Activated CD8-positive, alpha-beta memory T cell treated with anti-CD3 and anti-CD28 coated beads, Interleukin-2, amount 50 U/mL, for 1 hour (primary cell): ENCODE measurements around the gene HOXA11.
A peak's percentile ranks its signal among the peaks of the same experiment; 100 is the strongest.

ENCODE experiments used
- DNase-seq: peaks from one replicate; pipeline ENCODE4 v3.0.0-alpha.2; 2020; ENCODE audit errors: extremely low read depth

HOXA11 gene

GRCh38 chr7:27205325-27206280, 20.6 kb upstream of the HOXA11 start:
- no peak for DNase-seq

- no peak for DNase-seq
Measured at GRCh38 chr7:27204851-27205322, 19.9 kb upstream of the HOXA11 start.

GRCh38 chr7:27203964-27204594, 19.0 kb upstream of the HOXA11 start:
- DNase-seq, result no peak

GRCh38 chr7:27203365-27203953, 18.4 kb upstream of the HOXA11 start:
- no peak for DNase-seq

GRCh38 chr7:27202862-27203134, 17.8 kb upstream of the HOXA11 start:
- DNase-seq, result no peak

- no peak for DNase-seq
Measured at GRCh38 chr7:27202018-27202861, 17.2 kb upstream of the HOXA11 start.

GRCh38 chr7:27201580-27202017, 16.6 kb upstream of the HOXA11 start:
- DNase-seq, result no peak

- no peak for DNase-seq
Measured at GRCh38 chr7:27200761-27201579, 15.9 kb upstream of the HOXA11 start.

GRCh38 chr7:27199849-27200760, 15.1 kb upstream of the HOXA11 start, which contains the start of gene HOXA13:
Gene HOXA13, minus strand, starts transcription at chr7:27200091. Its CDS starts 14 bp downstream, at chr7:27200077.
- DNase-seq, result no peak

- no peak for DNase-seq
Measured at GRCh38 chr7:27198871-27199801, 14.1 kb upstream of the HOXA11 start.

- DNase-seq, result no peak
Measured at GRCh38 chr7:27198138-27198841, 13.3 kb upstream of the HOXA11 start.

GRCh38 chr7:27197137-27198042, 12.4 kb upstream of the HOXA11 start:
- DNase-seq, result no peak

- DNase-seq, result peak; percentile 67
Measured at GRCh38 chr7:27196287-27196767, 11.3 kb upstream of the HOXA11 start.

GRCh38 chr7:27194686-27195379, 9.8 kb upstream of the HOXA11 start:
- DNase-seq, result no peak

GRCh38 chr7:27194002-27194352, 8.9 kb upstream of the HOXA11 start:
- no peak for DNase-seq

- no peak for DNase-seq
Measured at GRCh38 chr7:27193335-27194001, 8.4 kb upstream of the HOXA11 start.
